A673 (cell line): ENCODE results near the gene HEY2.

ENCODE experiments used
- EZH2 ChIP-seq: fragments of 200-600 bp; sonication (generic); IDR thresholded peaks from 2 replicates; pipeline ENCODE4 v1.6.1; 2017; ENCODE audit warnings: borderline replicate concordance, low read depth, mild to moderate bottlenecking, mixed read lengths, antibody characterized with exemption, low read length; ENCODE audit not compliant: poor library complexity, severe bottlenecking
- TF ChIP-seq, protein P1 (sequence below): fragments of 300-800, 200-600 bp; sonication (generic); conservative IDR thresholded peaks from 2 replicates; pipeline ENCODE4 v1.5.1; 2017; ENCODE audit warnings: low read depth, mild to moderate bottlenecking, antibody characterized with exemption, low read length, moderate library complexity, mixed read lengths

DNA sequence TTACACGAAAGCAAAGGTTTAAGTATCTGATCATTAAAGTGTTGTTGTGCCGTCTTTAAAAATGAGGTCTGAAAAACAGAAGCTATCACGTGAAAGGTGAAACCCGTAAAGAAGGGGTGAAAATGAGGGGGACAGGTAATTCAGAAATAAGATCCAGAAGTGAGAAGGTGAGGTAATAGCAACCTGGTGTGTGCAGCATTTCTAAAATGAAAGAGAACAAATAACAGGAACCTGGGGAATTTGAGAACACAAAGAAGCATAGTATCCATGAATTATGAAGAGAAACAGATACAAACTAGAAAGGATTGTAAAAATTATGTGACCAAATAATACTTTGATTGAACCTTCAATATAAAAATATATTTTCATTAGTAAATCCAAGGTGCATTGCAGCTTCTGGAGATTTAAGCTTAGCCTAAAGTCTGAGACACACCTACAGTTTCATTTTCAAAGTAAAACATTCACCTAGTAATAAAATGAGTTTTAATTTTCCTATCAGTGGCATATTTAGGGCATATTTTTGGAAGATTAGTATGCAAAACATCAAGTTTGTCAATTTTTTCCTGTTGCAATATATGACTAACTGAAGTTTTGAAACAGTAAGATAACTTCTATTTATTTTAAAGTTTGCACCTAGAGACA is 1.4 kb downstream of the HEY2 start:
- TF ChIP-seq, protein P1, sequence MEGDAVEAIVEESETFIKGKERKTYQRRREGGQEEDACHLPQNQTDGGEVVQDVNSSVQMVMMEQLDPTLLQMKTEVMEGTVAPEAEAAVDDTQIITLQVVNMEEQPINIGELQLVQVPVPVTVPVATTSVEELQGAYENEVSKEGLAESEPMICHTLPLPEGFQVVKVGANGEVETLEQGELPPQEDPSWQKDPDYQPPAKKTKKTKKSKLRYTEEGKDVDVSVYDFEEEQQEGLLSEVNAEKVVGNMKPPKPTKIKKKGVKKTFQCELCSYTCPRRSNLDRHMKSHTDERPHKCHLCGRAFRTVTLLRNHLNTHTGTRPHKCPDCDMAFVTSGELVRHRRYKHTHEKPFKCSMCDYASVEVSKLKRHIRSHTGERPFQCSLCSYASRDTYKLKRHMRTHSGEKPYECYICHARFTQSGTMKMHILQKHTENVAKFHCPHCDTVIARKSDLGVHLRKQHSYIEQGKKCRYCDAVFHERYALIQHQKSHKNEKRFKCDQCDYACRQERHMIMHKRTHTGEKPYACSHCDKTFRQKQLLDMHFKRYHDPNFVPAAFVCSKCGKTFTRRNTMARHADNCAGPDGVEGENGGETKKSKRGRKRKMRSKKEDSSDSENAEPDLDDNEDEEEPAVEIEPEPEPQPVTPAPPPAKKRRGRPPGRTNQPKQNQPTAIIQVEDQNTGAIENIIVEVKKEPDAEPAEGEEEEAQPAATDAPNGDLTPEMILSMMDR = no peak
- no peak for TF ChIP-seq EZH2
